K562 (cell line): Measurements from ENCODE around the gene PTGER2. TPM values are rescaled to one million over a fixed set of nuclear protein-coding genes. Genes with fewer than 3 reads are reported as not detected.

Experiments used
- MAFK ChIP-seq: IDR thresholded peaks from 2 replicates; pipeline ENCODE4 v1.6.1; 2011; ENCODE audit warnings: low read length, improper control_type of control experiment
- SMARCC2 ChIP-seq: fragments of 450-650 bp; IDR thresholded peaks from 2 replicates; pipeline ENCODE4 v1.6.1; 2017; ENCODE audit warnings: antibody characterized with exemption, moderate library complexity, mild to moderate bottlenecking, low read depth
- TEAD2 ChIP-seq: fragments of 450-650 bp; IDR thresholded peaks from 2 replicates; pipeline ENCODE4 v1.6.1; 2016; ENCODE audit warnings: missing genetic modification characterization, control low read depth, missing compliant biosample characterization
- TRIM24 ChIP-seq, 2 experiments: fragments of 450-650 bp; IDR thresholded peaks; 2 replicates each; pipeline ENCODE4 v1.6.1; 2016
- ZNF318 ChIP-seq, 2 experiments: fragments of 450-650 bp; IDR thresholded peaks; 2 replicates each; pipeline ENCODE4 v1.6.1; 2016; ENCODE audit warnings: mild to moderate bottlenecking in 2 of 2, borderline replicate concordance in 1 of 2, low read depth in 1 of 2, moderate library complexity in 1 of 2
- ZNF668 ChIP-seq: fragments of 250-450 bp; sonication (Bioruptor Pico); IDR thresholded peaks from 2 replicates; pipeline ENCODE4 v1.8.0; 2022; ENCODE audit warnings: mild to moderate bottlenecking, inconsistent platforms
- ZNF717 ChIP-seq: fragments of 250-450 bp; sonication (Bioruptor Pico); IDR thresholded peaks from 2 replicates; pipeline ENCODE4 v1.5.0; 2021
- polyA plus RNA-seq, 8 experiments: library from polyadenylated mRNA; depleted of rRNA in 4 of 8; stranded (reverse) in 5 of 8; unstranded in 3 of 8; fragments of >200 nt; fragmentation: Nextera tagmentation in 2 of 8; fragmentation: Illumina TruSeq in 1 of 8; extraction: Ambion mirVana in 2 of 8; extraction: Trizol in 1 of 8; gene quantifications; 2 replicates each; pipeline versions ENCODE4 v1.2.1 to v1.2.3, GENCODE V29; 2011 to 2014; ENCODE audit warnings: inconsistent platforms in 1 of 8, missing spikeins in 1 of 8
- total RNA-seq, 7 experiments: library from RNA; depleted of rRNA in 6 of 7; stranded (reverse); fragments of >200 nt in 6 of 7; fragmentation: Illumina TruSeq in 2 of 7; extraction: Trizol in 2 of 7; gene quantifications; 2 replicates each; pipeline versions ENCODE4 v1.2.1 to v1.2.3, GENCODE V29; 2011 to 2021; ENCODE audit warnings: low replicate concordance in 1 of 7

Gene PTGER2
- total and polyA plus RNA-seq, 9 of the 15 experiments (the other 6 are each of a cell fraction or from before 2014, with no cell fraction given) = not detected

- TF ChIP-seq ZNF318 (IDR thresholded peaks at IDR 0.05; ENCODE audit: borderline replicate concordance in 1 of 2, low read depth in 1 of 2) = no peak
- TF ChIP-seq TEAD2 (tag) = no peak
- TF ChIP-seq MAFK = no peak
- no peak for TF ChIP-seq ZNF717 (CRISPR knock-in tag)
- TF ChIP-seq ZNF668 = no peak
- no peak for TF ChIP-seq SMARCC2
- no peak for TF ChIP-seq TRIM24 (IDR thresholded peaks at IDR 0.05)
Measured at GRCh38 chr14:52365071-52365470, 51.0 kb downstream of the PTGER2 start (continued).
